Measurements from ENCODE around the gene STT3B.

STT3B gene

GRCh38 chr3:31521468-31521867 lies 11.3 kb upstream of the STT3B start:
- DNase-seq (ENCODE audit: extremely low read depth, low read depth) = no peak
- no peak for TF ChIP-seq CTCF (IDR thresholded peaks at IDR 0.05; ENCODE audit: low read depth, low read length)

GRCh38 chr3:31522152-31522551 lies 10.6 kb upstream of the STT3B start:
- no peak for TF ChIP-seq CTCF (IDR thresholded peaks at IDR 0.05; ENCODE audit: low read depth, low read length)
- no peak for DNase-seq (ENCODE audit: extremely low read depth, low read depth)

- no peak for DNase-seq (ENCODE audit: extremely low read depth, low read depth)
- no peak for TF ChIP-seq CTCF (IDR thresholded peaks at IDR 0.05; ENCODE audit: low read depth, low read length)
Observed at GRCh38 chr3:31523543-31523942, 9.2 kb upstream of the STT3B start.

GRCh38 chr3:31525532-31525931 lies 7.2 kb upstream of the STT3B start:
- no peak for DNase-seq (ENCODE audit: extremely low read depth, low read depth)
- no peak for TF ChIP-seq CTCF (IDR thresholded peaks at IDR 0.05; ENCODE audit: low read depth, low read length)

GRCh38 chr3:31529421-31529820 lies 3.3 kb upstream of the STT3B start:
- no peak for TF ChIP-seq CTCF (IDR thresholded peaks at IDR 0.05; ENCODE audit: low read depth, low read length)
- DNase-seq (ENCODE audit: extremely low read depth, low read depth) = no peak

- DNase-seq (ENCODE audit: extremely low read depth, low read depth) = no peak
- TF ChIP-seq CTCF (IDR thresholded peaks at IDR 0.05; ENCODE audit: low read depth, low read length) = no peak
Observed at GRCh38 chr3:31530039-31530959, 2.4 kb upstream of the STT3B start.

GRCh38 chr3:31530960-31531335 lies 1.8 kb upstream of the STT3B start:
- no peak for DNase-seq (ENCODE audit: extremely low read depth, low read depth)
- no peak for TF ChIP-seq CTCF (IDR thresholded peaks at IDR 0.05; ENCODE audit: low read depth, low read length)
